ENCODE data around the gene TNS3. TPM values are rescaled to one million over a fixed set of nuclear protein-coding genes. Genes with fewer than 3 reads are reported as not detected.
A peak's percentile ranks its signal among the peaks of the same experiment; 100 is the strongest.

The TNS3 gene
- polyA plus RNA-seq, 3 donors, result 5.2 to 30.3 (median 7.9) TPM

- Histone ChIP-seq H3K9me3 (replicated peaks in 1 of 2; ENCODE audit: control insufficient read depth in 1 of 2, insufficient read depth in 1 of 2, low read length in 2 of 2) (no peaks in the 10 kb centered on the region), H3K4me2 (replicated peaks; ENCODE audit: extremely low read depth, low read length, poor library complexity, severe bottlenecking) (no peak overlapping the region), H3K36me3 (replicated peaks in 1 of 2; ENCODE audit: control insufficient read depth in 1 of 2, insufficient read depth in 2 of 2, low read length in 2 of 2) (peaks cover 1 to 53% of the 10 kb centered on the region in 2 donors), H3K27me3 (ENCODE audit: control insufficient read depth in 2 of 2, insufficient read depth in 2 of 2, low read length in 2 of 2) (no peaks in the 10 kb centered on the region), H3K4me3 (replicated peaks in 1 of 3; ENCODE audit: low read depth in 2 of 3, low read length in 3 of 3) (no peak overlapping the region), H3K27ac (ENCODE audit: low read depth in 1 of 2, low read length in 2 of 2) (peak overlapping the region in 1 of 2 donors; percentile 26), H2AFZ (ENCODE audit: insufficient read depth, low read depth, low read length, poor library complexity, severe bottlenecking) (no peak overlapping the region), H4K20me1 (ENCODE audit: insufficient read depth, low read length) (peaks cover 83% of the 10 kb centered on the region), H3K4me1 (ENCODE audit: control insufficient read depth in 1 of 2, insufficient read depth in 2 of 2, low read length in 2 of 2) (no peaks in the 10 kb centered on the region), H3K9ac (ENCODE audit: insufficient read depth, low read length, poor library complexity, severe bottlenecking) (no peak overlapping the region), H3K79me2 (ENCODE audit: insufficient read depth, low read length) (peaks cover 50% of the 10 kb centered on the region)
- WGBS (ENCODE audit: insufficient coverage), result 60% methylated on average over 2 of the region's 4 CpGs
- no peak overlapping the region for H3K4me3 Mint-ChIP-seq
- DNase-seq, result no peak
- H3K27me3 Mint-ChIP-seq (ENCODE audit: low read depth in 3 of 3), result peaks cover 0 to 2% (median 0%) of the 10 kb centered on the region in 3 donors
- intact Hi-C loops (cut with micrococcal nuclease), result no loop called here
- TF ChIP-seq CTCF (IDR thresholded peaks at IDR 0.05), result no peak
- peak overlapping the region in 3 of 7 donors; percentile 25 to 65 (median 31) for H3K27ac Mint-ChIP-seq
- no peaks in the 10 kb centered on the region for H3K9me3 Mint-ChIP-seq
- peaks cover 7% of the 10 kb centered on the region for H3K4me1 Mint-ChIP-seq
- peaks cover 38% of the 10 kb centered on the region in 2 donors for H3K36me3 Mint-ChIP-seq
Observed at GRCh38 chr7:47461161-47461560, 120.8 kb downstream of the TNS3 start.

- Histone ChIP-seq H3K27me3 (ENCODE audit: control insufficient read depth in 2 of 2, insufficient read depth in 2 of 2, low read length in 2 of 2) (no peaks in the 10 kb centered on the region), H3K79me2 (ENCODE audit: insufficient read depth, low read length) (peaks cover 54% of the 10 kb centered on the region), H3K4me1 (ENCODE audit: control insufficient read depth in 1 of 2, insufficient read depth in 2 of 2, low read length in 2 of 2) (peaks cover 0 to 3% of the 10 kb centered on the region in 2 donors), H4K20me1 (ENCODE audit: insufficient read depth, low read length) (peaks cover 89% of the 10 kb centered on the region), H3K27ac (ENCODE audit: low read depth in 1 of 2, low read length in 2 of 2) (peak overlapping the region in 1 of 2 donors; percentile 26), H2AFZ (ENCODE audit: insufficient read depth, low read depth, low read length, poor library complexity, severe bottlenecking) (no peak overlapping the region), H3K36me3 (replicated peaks in 1 of 2; ENCODE audit: control insufficient read depth in 1 of 2, insufficient read depth in 2 of 2, low read length in 2 of 2) (peaks cover 7 to 57% of the 10 kb centered on the region in 2 donors), H3K9me3 (replicated peaks in 1 of 2; ENCODE audit: control insufficient read depth in 1 of 2, insufficient read depth in 1 of 2, low read length in 2 of 2) (no peaks in the 10 kb centered on the region), H3K4me2 (replicated peaks; ENCODE audit: extremely low read depth, low read length, poor library complexity, severe bottlenecking) (no peak overlapping the region), H3K4me3 (replicated peaks in 1 of 3; ENCODE audit: low read depth in 2 of 3, low read length in 3 of 3) (no peak overlapping the region), H3K9ac (ENCODE audit: insufficient read depth, low read length, poor library complexity, severe bottlenecking) (no peak overlapping the region)
- intact Hi-C loops (cut with micrococcal nuclease), result no loop called here
- Mint-ChIP-seq H3K27me3 (ENCODE audit: low read depth in 3 of 3) (peaks cover 0 to 2% (median 0%) of the 10 kb centered on the region in 3 donors), H3K27ac (no peak overlapping the region), H3K9me3 (no peaks in the 10 kb centered on the region), H3K36me3 (peaks cover 41 to 42% of the 10 kb centered on the region in 2 donors), H3K4me3 (no peak overlapping the region), H3K4me1 (peaks cover 14% of the 10 kb centered on the region)
- WGBS (ENCODE audit: insufficient coverage), result 100% methylated on average over 7 of the region's 11 CpGs
- TF ChIP-seq CTCF (IDR thresholded peaks at IDR 0.05), result no peak
- no peak for DNase-seq
Observed at GRCh38 chr7:47460251-47460989, 121.5 kb downstream of the TNS3 start.

Measured in CD14-positive monocyte (primary cell).